ENCODE data around the gene TBK1.

TBK1 gene

GRCh38 chr12:64452559-64453329, 824 bp downstream of the TBK1 start:
- no peak for DNase-seq

- no peak for DNase-seq
Measured at GRCh38 chr12:64455506-64455905, 3.6 kb downstream of the TBK1 start.

GRCh38 chr12:64456119-64456518, 4.2 kb downstream of the TBK1 start:
- DNase-seq = no peak

GRCh38 chr12:64457032-64457431, 5.1 kb downstream of the TBK1 start:
- DNase-seq = no peak

GRCh38 chr12:64457466-64457865, 5.5 kb downstream of the TBK1 start:
- DNase-seq = no peak

GRCh38 chr12:64457923-64458322, 6.0 kb downstream of the TBK1 start:
- no peak for DNase-seq

- DNase-seq = no peak
Measured at GRCh38 chr12:64459394-64459891, 7.5 kb downstream of the TBK1 start.

GRCh38 chr12:64461634-64462414, 9.9 kb downstream of the TBK1 start:
- DNase-seq = no peak

- no peak for DNase-seq
Measured at GRCh38 chr12:64466178-64466577, 14.3 kb downstream of the TBK1 start.

GRCh38 chr12:64468966-64469365, 17.0 kb downstream of the TBK1 start:
- no peak for DNase-seq

GRCh38 chr12:64469455-64470142, 17.7 kb downstream of the TBK1 start:
- DNase-seq = no peak

GRCh38 chr12:64470495-64470894, 18.6 kb downstream of the TBK1 start:
- DNase-seq = no peak

- no peak for DNase-seq
Measured at GRCh38 chr12:64473176-64473575, 21.3 kb downstream of the TBK1 start.

GRCh38 chr12:64475518-64475917, 23.6 kb downstream of the TBK1 start:
- DNase-seq = no peak

GRCh38 chr12:64476844-64477243, 24.9 kb downstream of the TBK1 start:
- DNase-seq = no peak

- no peak for DNase-seq
Measured at GRCh38 chr12:64478661-64479060, 26.7 kb downstream of the TBK1 start.

GRCh38 chr12:64480148-64480547, 28.2 kb downstream of the TBK1 start:
- DNase-seq = no peak

- DNase-seq = no peak
Measured at GRCh38 chr12:64486657-64487056, 34.7 kb downstream of the TBK1 start.

GRCh38 chr12:64491718-64492117, 39.8 kb downstream of the TBK1 start:
- no peak for DNase-seq

GRCh38 chr12:64493513-64493912, 41.6 kb downstream of the TBK1 start:
- no peak for DNase-seq

- no peak for DNase-seq
Measured at GRCh38 chr12:64494998-64495729, 43.2 kb downstream of the TBK1 start.

GRCh38 chr12:64496839-64497400, 45.0 kb downstream of the TBK1 start:
- DNase-seq = no peak

- DNase-seq = no peak
Measured at GRCh38 chr12:64497484-64497883, 45.6 kb downstream of the TBK1 start.
